GM12801 (cell line): ENCODE measurements around the gene PUS10.

Experiments
- CTCF ChIP-seq: IDR thresholded peaks from one replicate; pipeline ENCODE4 v1.5.1; 2011; ENCODE audit warnings: control low read depth; ENCODE audit not compliant: insufficient read length; ENCODE audit errors: extremely low read depth

Gene PUS10

GRCh38 chr2:61045226-61045625, 27.2 kb upstream of the PUS10 start:
- TF ChIP-seq CTCF = no peak

DNA sequence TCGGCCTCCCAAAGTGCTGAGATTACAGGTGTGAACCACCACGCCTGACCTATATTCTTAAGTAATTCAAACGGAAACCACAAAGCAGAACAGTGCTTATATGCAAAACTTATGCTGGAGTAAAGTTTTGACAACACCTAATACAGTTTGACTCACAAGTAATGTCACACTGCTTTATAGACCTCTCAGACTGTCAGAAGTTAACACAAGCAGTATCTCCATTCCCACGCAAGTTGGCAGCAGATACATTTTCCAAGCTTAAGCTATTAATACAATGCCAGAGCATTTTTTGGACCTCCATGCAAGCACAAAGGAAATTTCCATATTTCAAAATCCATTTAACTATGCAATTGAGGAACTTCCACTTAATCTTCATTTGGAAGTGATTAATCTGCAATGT, 26.6 kb upstream of the PUS10 start:
- TF ChIP-seq CTCF = no peak

GRCh38 chr2:61042807-61043206, 24.8 kb upstream of the PUS10 start:
- TF ChIP-seq CTCF = no peak

DNA sequence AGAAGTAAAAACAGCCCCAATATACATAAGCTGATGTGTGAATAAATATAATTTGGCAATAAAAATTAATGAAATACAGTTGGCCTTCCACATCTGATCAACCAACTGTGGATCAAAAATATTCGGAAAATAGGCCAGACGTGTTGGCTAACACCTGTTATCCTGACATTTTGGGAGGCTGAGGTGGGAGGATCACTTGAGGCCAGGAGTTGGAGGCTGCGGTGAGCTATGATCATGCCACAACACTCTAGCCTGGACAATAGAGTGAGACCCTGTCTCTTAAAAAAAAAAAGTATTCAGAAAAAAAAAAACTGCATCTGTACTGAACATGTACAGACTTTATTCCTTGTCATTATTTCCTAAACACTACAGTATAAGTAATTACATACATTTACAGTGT, 11.5 kb upstream of the PUS10 start:
- no peak for TF ChIP-seq CTCF

DNA sequence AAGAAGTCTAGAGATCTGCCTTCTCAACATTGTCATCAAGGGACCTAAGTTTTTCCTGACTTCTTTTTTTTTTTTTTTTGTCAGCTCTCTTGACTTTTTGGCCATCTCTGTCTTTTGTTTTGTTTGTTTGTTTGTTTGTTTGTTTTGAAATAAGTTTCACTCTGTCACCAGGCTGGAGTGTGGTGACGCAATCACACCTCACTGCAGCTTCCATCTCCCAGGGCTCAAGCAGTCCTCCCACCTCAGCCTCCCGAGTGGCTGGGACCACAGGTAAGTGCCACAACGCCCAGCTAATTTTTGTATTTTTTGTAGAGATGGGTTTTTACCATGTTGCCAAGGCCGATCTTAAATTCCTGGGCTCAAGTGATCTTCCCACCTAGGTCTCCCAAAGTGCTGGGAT, 5.6 kb upstream of the PUS10 start:
- TF ChIP-seq CTCF = no peak

GRCh38 chr2:61021228-61021660, 3.2 kb upstream of the PUS10 start:
- no peak for TF ChIP-seq CTCF

GRCh38 chr2:61018798-61019197, 743 bp upstream of the PUS10 start:
- TF ChIP-seq CTCF = no peak

GRCh38 chr2:61018318-61018755, 282 bp upstream of the PUS10 start:
- no peak for TF ChIP-seq CTCF
